ENCODE measurements around the gene SYNE4. TPM values are rescaled to one million over a fixed set of nuclear protein-coding genes. Genes with fewer than 3 reads are reported as not detected.

SYNE4 gene
- polyA plus RNA-seq, 1 donor from 2014 or later: 0.19 TPM

DNA sequence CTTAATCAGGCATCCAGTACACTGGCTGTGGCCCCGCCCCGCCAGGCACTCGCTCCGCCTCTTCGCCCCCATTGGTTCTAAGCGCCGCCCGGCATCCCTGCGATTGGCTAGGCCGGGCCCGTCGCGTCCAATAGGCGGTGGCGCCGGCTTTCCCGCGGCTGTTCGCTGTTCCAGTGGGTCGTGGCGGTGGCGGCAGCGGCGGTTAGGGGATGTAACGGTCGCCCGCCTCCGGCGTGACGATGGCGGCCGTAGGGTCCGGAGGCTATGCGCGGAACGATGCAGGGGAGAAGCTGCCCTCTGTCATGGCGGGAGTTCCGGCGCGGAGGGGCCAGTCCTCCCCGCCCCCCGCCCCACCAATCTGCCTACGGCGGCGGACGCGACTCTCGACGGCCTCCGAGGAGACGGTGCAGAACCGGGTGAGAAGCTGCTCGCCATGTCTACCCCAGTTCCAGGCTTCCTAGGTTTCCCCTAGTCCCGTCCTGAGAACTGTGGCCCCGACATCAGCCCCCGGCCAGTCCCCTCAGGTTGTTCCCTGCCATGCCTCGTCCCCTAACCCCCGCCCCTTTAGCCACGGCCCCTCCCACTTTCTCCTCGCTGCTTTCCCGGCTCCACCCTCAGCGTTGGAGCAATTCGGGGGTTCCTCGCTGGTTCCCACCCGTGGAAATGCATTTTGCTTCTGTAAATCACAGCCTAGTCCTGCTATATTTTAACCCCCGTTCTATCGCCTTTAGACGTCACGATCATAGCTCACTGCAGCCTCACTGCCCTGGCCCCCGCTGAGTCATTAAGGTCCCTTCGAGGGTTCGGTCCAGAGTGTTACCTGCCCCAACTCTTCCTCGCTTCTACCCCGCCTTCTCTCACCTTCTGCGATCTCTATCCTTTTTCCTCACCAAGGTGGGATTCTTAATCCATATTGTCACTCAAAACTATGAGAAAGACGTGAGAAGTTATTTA lies 46.4 kb upstream of the SYNE4 start, which contains the start of gene WDR62:
Gene WDR62 (plus strand): TSS at position 165 of the 954 bp plus-strand sequence. CDS start 75 bp downstream, at position 240.
- Histone ChIP-seq H4K20me1 (ENCODE audit: insufficient read depth) (no peaks in the 10 kb centered on the region), H2AFZ (ENCODE audit: low read depth, low read length) (peak within 1 kb of the TSS; percentile 89), H3K4me3 (ENCODE audit: low read length) (peak within 1 kb of the TSS; percentile 85), H3K4me2 (ENCODE audit: low read length) (peak within 1 kb of the TSS; percentile 81), H3K9me2 (ENCODE audit: insufficient read depth, low read length) (no peaks in the 10 kb centered on the region), H3F3A (ENCODE audit: insufficient read depth, low read length, poor library complexity, severe bottlenecking) (no peaks in the 10 kb centered on the region), H3K27ac (ENCODE audit: low read length) (peak within 1 kb of the TSS; percentile 91), H3K9me3 (ENCODE audit: low read length) (no peaks in the 10 kb centered on the region), H3K36me3 (ENCODE audit: insufficient read depth, low read length) (no peaks in the 10 kb centered on the region), H3K9ac (ENCODE audit: low read length) (peak within 1 kb of the TSS; percentile 78), H3K79me2 (replicated peaks; ENCODE audit: insufficient read depth, low read length) (peaks cover 9% of the 10 kb centered on the region), H3K27me3 (ENCODE audit: insufficient read depth, low read depth, low read length) (no peaks in the 10 kb centered on the region)
- TF ChIP-seq MXI1 (conservative IDR thresholded peaks at IDR 0.05; ENCODE audit: poor library complexity, severe bottlenecking) (peak; percentile 100), RAD21 (conservative IDR thresholded peaks at IDR 0.05) (no peak)

DNA sequence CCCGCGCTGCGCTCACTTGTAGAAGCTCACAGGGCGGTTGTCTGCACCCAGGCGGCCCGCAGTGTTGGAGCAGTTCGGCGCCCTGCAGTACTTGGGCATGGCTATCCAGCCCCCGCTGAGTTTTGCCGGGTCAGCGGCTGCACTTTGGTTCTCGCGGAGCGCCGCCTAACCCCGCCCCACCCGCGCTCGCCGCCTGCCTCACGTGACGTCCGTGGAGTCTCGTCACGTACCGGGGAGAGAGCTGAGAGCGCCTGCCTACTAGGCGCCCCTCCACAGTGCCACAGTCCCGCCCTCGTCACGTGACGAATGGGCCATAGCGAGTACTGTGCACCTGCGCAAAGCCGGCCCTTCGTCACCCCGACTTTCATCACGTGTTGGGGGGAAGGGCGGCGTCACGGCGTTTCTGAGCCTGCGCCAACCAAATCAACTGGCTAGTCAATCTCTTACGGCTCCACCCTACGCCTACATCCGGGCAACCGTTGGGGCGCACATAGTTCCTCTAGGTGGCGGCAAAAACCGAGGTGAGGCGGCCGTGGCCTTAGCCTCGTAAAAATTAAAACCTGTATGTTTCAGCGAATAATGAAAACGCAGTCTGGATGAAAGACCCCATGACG lies 45.6 kb upstream of the SYNE4 start, which contains the start of gene THAP8:
Gene THAP8 (minus strand): TSS at position 167 of the 614 bp plus-strand sequence. CDS start 68 bp downstream, at position 99.
- Histone ChIP-seq H3K4me3 (ENCODE audit: low read length) (peak within 1 kb of the TSS; percentile 85), H4K20me1 (ENCODE audit: insufficient read depth) (no peaks in the 10 kb centered on the region), H3F3A (ENCODE audit: insufficient read depth, low read length, poor library complexity, severe bottlenecking) (no peaks in the 10 kb centered on the region), H3K27ac (ENCODE audit: low read length) (peak within 1 kb of the TSS; percentile 91), H3K9ac (ENCODE audit: low read length) (peak within 1 kb of the TSS; percentile 78), H2AFZ (ENCODE audit: low read depth, low read length) (peak within 1 kb of the TSS; percentile 89), H3K9me3 (ENCODE audit: low read length) (no peaks in the 10 kb centered on the region), H3K4me2 (ENCODE audit: low read length) (peak within 1 kb of the TSS; percentile 81), H3K27me3 (ENCODE audit: insufficient read depth, low read depth, low read length) (no peaks in the 10 kb centered on the region), H3K79me2 (replicated peaks; ENCODE audit: insufficient read depth, low read length) (peaks cover 9% of the 10 kb centered on the region), H3K36me3 (ENCODE audit: insufficient read depth, low read length) (no peaks in the 10 kb centered on the region), H3K9me2 (ENCODE audit: insufficient read depth, low read length) (no peaks in the 10 kb centered on the region)
- TF ChIP-seq SMC3 (conservative IDR thresholded peaks at IDR 0.05; ENCODE audit: poor library complexity) (no peak), EZH2 (IDR thresholded peaks at IDR 0.05; ENCODE audit: borderline replicate concordance, insufficient read depth, low read length, poor library complexity, severe bottlenecking) (no peak), TAF1 (IDR thresholded peaks at IDR 0.05; ENCODE audit: low read depth) (peak; percentile 78), EP300 (conservative IDR thresholded peaks at IDR 0.05; ENCODE audit: poor library complexity, severe bottlenecking) (peak; percentile 51), RAD21 (conservative IDR thresholded peaks at IDR 0.05) (no peak), MXI1 (conservative IDR thresholded peaks at IDR 0.05; ENCODE audit: poor library complexity, severe bottlenecking) (no peak), POLR2AphosphoS5 (IDR thresholded peaks at IDR 0.05) (peak; percentile 82)
- TF ChIP-seq, protein P1, sequence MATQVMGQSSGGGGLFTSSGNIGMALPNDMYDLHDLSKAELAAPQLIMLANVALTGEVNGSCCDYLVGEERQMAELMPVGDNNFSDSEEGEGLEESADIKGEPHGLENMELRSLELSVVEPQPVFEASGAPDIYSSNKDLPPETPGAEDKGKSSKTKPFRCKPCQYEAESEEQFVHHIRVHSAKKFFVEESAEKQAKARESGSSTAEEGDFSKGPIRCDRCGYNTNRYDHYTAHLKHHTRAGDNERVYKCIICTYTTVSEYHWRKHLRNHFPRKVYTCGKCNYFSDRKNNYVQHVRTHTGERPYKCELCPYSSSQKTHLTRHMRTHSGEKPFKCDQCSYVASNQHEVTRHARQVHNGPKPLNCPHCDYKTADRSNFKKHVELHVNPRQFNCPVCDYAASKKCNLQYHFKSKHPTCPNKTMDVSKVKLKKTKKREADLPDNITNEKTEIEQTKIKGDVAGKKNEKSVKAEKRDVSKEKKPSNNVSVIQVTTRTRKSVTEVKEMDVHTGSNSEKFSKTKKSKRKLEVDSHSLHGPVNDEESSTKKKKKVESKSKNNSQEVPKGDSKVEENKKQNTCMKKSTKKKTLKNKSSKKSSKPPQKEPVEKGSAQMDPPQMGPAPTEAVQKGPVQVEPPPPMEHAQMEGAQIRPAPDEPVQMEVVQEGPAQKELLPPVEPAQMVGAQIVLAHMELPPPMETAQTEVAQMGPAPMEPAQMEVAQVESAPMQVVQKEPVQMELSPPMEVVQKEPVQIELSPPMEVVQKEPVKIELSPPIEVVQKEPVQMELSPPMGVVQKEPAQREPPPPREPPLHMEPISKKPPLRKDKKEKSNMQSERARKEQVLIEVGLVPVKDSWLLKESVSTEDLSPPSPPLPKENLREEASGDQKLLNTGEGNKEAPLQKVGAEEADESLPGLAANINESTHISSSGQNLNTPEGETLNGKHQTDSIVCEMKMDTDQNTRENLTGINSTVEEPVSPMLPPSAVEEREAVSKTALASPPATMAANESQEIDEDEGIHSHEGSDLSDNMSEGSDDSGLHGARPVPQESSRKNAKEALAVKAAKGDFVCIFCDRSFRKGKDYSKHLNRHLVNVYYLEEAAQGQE (IDR thresholded peaks at IDR 0.05; ENCODE audit: borderline replicate concordance): peak; percentile 38
- TF ChIP-seq, protein P2, sequence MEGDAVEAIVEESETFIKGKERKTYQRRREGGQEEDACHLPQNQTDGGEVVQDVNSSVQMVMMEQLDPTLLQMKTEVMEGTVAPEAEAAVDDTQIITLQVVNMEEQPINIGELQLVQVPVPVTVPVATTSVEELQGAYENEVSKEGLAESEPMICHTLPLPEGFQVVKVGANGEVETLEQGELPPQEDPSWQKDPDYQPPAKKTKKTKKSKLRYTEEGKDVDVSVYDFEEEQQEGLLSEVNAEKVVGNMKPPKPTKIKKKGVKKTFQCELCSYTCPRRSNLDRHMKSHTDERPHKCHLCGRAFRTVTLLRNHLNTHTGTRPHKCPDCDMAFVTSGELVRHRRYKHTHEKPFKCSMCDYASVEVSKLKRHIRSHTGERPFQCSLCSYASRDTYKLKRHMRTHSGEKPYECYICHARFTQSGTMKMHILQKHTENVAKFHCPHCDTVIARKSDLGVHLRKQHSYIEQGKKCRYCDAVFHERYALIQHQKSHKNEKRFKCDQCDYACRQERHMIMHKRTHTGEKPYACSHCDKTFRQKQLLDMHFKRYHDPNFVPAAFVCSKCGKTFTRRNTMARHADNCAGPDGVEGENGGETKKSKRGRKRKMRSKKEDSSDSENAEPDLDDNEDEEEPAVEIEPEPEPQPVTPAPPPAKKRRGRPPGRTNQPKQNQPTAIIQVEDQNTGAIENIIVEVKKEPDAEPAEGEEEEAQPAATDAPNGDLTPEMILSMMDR (IDR thresholded peaks at IDR 0.05; ENCODE audit: poor library complexity, severe bottlenecking): peak; percentile 99

Data from neural cell (in vitro differentiated cells).